Measurements from ENCODE around the gene APCDD1. TPM values are rescaled to one million over a fixed set of nuclear protein-coding genes. Genes with fewer than 3 reads are reported as not detected.
"Not testable (repeated sequence)": the region's sequence is repeated elsewhere in the genome, so short reads cannot be mapped to it uniquely, and the experiment has no call there.

The APCDD1 gene
- total and polyA plus RNA-seq, 5 donors from 2014 or later = not detected

GRCh38 chr18:10537765-10538164 is 83.3 kb downstream of the APCDD1 start:
- no peaks in the 10 kb centered on the region for H3K9me3 ChIP-seq (ENCODE audit: control insufficient read depth in 2 of 2, low read length in 2 of 2)
- peaks cover 2 to 25% (median 12%) of the 10 kb centered on the region in 4 donors for H3K4me1 Mint-ChIP-seq
- H3K27ac ChIP-seq (ENCODE audit: insufficient read depth, low read length, poor library complexity, severe bottlenecking) = no peak overlapping the region
- H3K27me3 ChIP-seq (ENCODE audit: control insufficient read depth, insufficient read depth, low read length) = no peaks in the 10 kb centered on the region
- peak overlapping the region in 1 of 3 donors; percentile 26 for H3K27ac Mint-ChIP-seq
- H3K36me3 ChIP-seq (ENCODE audit: control insufficient read depth, insufficient read depth, low read length) = peaks cover 35% of the 10 kb centered on the region
- no peak overlapping the region for H3K4me3 Mint-ChIP-seq
- peaks cover 0 to 2% (median 0%) of the 10 kb centered on the region in 7 donors for H3K9me3 Mint-ChIP-seq
- no peak overlapping the region for H3K4me3 ChIP-seq (ENCODE audit: low read depth, low read length)
- H3K4me1 ChIP-seq (ENCODE audit: control insufficient read depth, insufficient read depth, low read length, poor library complexity, severe bottlenecking) = no peaks in the 10 kb centered on the region
- ATAC-seq (ENCODE audit: low read depth in 2 of 2) (no peak), DNase-seq (no peak)
- no peaks in the 10 kb centered on the region for H3K27me3 Mint-ChIP-seq
- peaks cover 54% of the 10 kb centered on the region for H3K36me3 Mint-ChIP-seq

GRCh38 chr18:10539124-10539523 is 84.7 kb downstream of the APCDD1 start:
- H3K27me3 ChIP-seq (ENCODE audit: control insufficient read depth, insufficient read depth, low read length); H3K4me3 Mint-ChIP-seq; H3K9me3 Mint-ChIP-seq; DNase-seq; H3K27me3 Mint-ChIP-seq; H3K4me1 ChIP-seq (ENCODE audit: control insufficient read depth, insufficient read depth, low read length, poor library complexity, severe bottlenecking); H3K4me3 ChIP-seq (ENCODE audit: low read depth, low read length); H3K9me3 ChIP-seq (ENCODE audit: control insufficient read depth in 2 of 2, low read length in 2 of 2); H3K27ac Mint-ChIP-seq; H3K27ac ChIP-seq (ENCODE audit: insufficient read depth, low read length, poor library complexity, severe bottlenecking); ATAC-seq (ENCODE audit: low read depth in 2 of 2): not testable (repeated sequence)
- Mint-ChIP-seq H3K4me1 (peaks cover 2 to 25% (median 12%) of the 10 kb centered on the region in 4 donors), H3K36me3 (peaks cover 57% of the 10 kb centered on the region)
- H3K36me3 ChIP-seq (ENCODE audit: control insufficient read depth, insufficient read depth, low read length) = peaks cover 43% of the 10 kb centered on the region

Other genes with a start within 250 kb of the APCDD1 start
- gene NAPG, start 71.4 kb downstream of the APCDD1 start, total RNA-seq = 36.9 TPM
- gene NAPG, start 71.4 kb downstream of the APCDD1 start, polyA plus RNA-seq = 10 to 100 TPM; 11.5 to 17.2 (median 14.0) TPM